GM18499 (cell line): ENCODE data around the gene IL12RB1.
"Not testable (repeated sequence)": the region's sequence is repeated elsewhere in the genome, so short reads cannot be mapped to it uniquely, and the experiment has no call there.

Source experiments
- ATAC-seq: cut with Tn5 transposase; IDR thresholded peaks from one replicate; pipeline ENCODE4 v1.9.1; 2021; ENCODE audit warnings: moderate number of reproducible peaks; ENCODE audit not compliant: insufficient read depth, unreplicated experiment

The IL12RB1 gene

GRCh38 chr19:18091217-18091608 lies 4.5 kb upstream of the IL12RB1 start:
- no peak for ATAC-seq

GRCh38 chr19:18090545-18091216 lies 3.9 kb upstream of the IL12RB1 start:
- no peak for ATAC-seq

- no peak for ATAC-seq
Observed at GRCh38 chr19:18089726-18090125, 3.0 kb upstream of the IL12RB1 start.

- not testable (repeated sequence) for ATAC-seq
Observed at GRCh38 chr19:18089096-18089541, 2.4 kb upstream of the IL12RB1 start.

- no peak for ATAC-seq
Observed at GRCh38 chr19:18085702-18086457, 854 bp downstream of the IL12RB1 start.

- no peak for ATAC-seq
Observed at GRCh38 chr19:18083929-18084684, 2.6 kb downstream of the IL12RB1 start.

GRCh38 chr19:18074192-18074591 lies 12.5 kb downstream of the IL12RB1 start:
- no peak for ATAC-seq

GRCh38 chr19:18073197-18073596 lies 13.5 kb downstream of the IL12RB1 start:
- ATAC-seq = no peak

- ATAC-seq = no peak
Observed at GRCh38 chr19:18072335-18072734, 14.4 kb downstream of the IL12RB1 start.

GRCh38 chr19:18070181-18070580 lies 16.6 kb downstream of the IL12RB1 start:
- ATAC-seq = no peak

- ATAC-seq = no peak
Observed at GRCh38 chr19:18069383-18069782, 17.4 kb downstream of the IL12RB1 start.

- ATAC-seq = no peak
Observed at GRCh38 chr19:18068395-18068794, 18.3 kb downstream of the IL12RB1 start.

- no peak for ATAC-seq
Observed at GRCh38 chr19:18065173-18065495, 21.6 kb downstream of the IL12RB1 start.

GRCh38 chr19:18063463-18063862 lies 23.3 kb downstream of the IL12RB1 start:
- ATAC-seq = no peak

GRCh38 chr19:18062028-18062427 lies 24.7 kb downstream of the IL12RB1 start:
- no peak for ATAC-seq

GRCh38 chr19:18060472-18060871 lies 26.3 kb downstream of the IL12RB1 start:
- ATAC-seq = no peak

GRCh38 chr19:18059902-18060301 lies 26.8 kb downstream of the IL12RB1 start:
- no peak for ATAC-seq

- ATAC-seq = no peak
Observed at GRCh38 chr19:18059297-18059696, 27.4 kb downstream of the IL12RB1 start.

- no peak for ATAC-seq
Observed at GRCh38 chr19:18058208-18059009, 28.3 kb downstream of the IL12RB1 start.

GRCh38 chr19:18057557-18057956 lies 29.2 kb downstream of the IL12RB1 start:
- no peak for ATAC-seq
